AG09309 (cell line): ENCODE data around the gene DLGAP1.

Source experiments
- DNase-seq: peaks from one replicate; pipeline ENCODE4 v3.0.0-alpha.2; 2010; ENCODE audit warnings: low read depth
- H3K4me3 ChIP-seq: 2 replicates; pipeline ENCODE4 v1.5.1; 2011; ENCODE audit warnings: mild to moderate bottlenecking, low read depth, low read length, moderate library complexity; ENCODE audit not compliant: control insufficient read depth
- CTCF ChIP-seq: IDR thresholded peaks from 2 replicates; pipeline ENCODE4 v1.5.1; 2011; ENCODE audit warnings: mild to moderate bottlenecking, low read depth, low read length, inconsistent platforms; ENCODE audit not compliant: insufficient read depth, control insufficient read depth; ENCODE audit errors: missing control alignments

Gene DLGAP1

GRCh38 chr18:3494569-3494968 lies 960.5 kb downstream of the DLGAP1 start:
- no peak for TF ChIP-seq CTCF
- no peak for DNase-seq
- H3K4me3 ChIP-seq = no peak overlapping the region

GRCh38 chr18:3494245-3494526 lies 960.9 kb downstream of the DLGAP1 start:
- DNase-seq = no peak
- no peak overlapping the region for H3K4me3 ChIP-seq
- no peak for TF ChIP-seq CTCF

GRCh38 chr18:3493501-3494244 lies 961.4 kb downstream of the DLGAP1 start:
- no peak for TF ChIP-seq CTCF
- no peak for DNase-seq
- no peak overlapping the region for H3K4me3 ChIP-seq

- no peak for TF ChIP-seq CTCF
- no peak overlapping the region for H3K4me3 ChIP-seq
Observed at GRCh38 chr18:3492721-3493120, 962.4 kb downstream of the DLGAP1 start.

GRCh38 chr18:3491981-3492555 lies 963.0 kb downstream of the DLGAP1 start:
- H3K4me3 ChIP-seq = no peak overlapping the region
- DNase-seq = no peak
- TF ChIP-seq CTCF = no peak

More at GRCh38 chr18:3492721-3493120, 962.4 kb downstream of the DLGAP1 start:
- DNase-seq = no peak

GRCh38 chr18:3489462-3489861 lies 965.6 kb downstream of the DLGAP1 start:
- TF ChIP-seq CTCF = no peak
- no peak overlapping the region for H3K4me3 ChIP-seq
- no peak for DNase-seq
